Left cardiac atrium (tissue), 4 donors: ENCODE data around the gene ARHGEF4. TPM values are rescaled to one million over a fixed set of nuclear protein-coding genes. Genes with fewer than 3 reads are reported as not detected.

Experiments
- ATAC-seq, 2 donors: fragments of 200-7000 bp; cut with Tn5 transposase; one replicate each; pipeline ENCODE4 v1.9.1; 2020; ENCODE audit warnings: mild to moderate bottlenecking in 2 of 2, moderate library complexity in 2 of 2
- DNase-seq: peaks from one replicate; pipeline ENCODE4 v3.0.0-alpha.2; 2020
- intact Hi-C, 2 donors: fragments of 100-400 bp; cut with DNase I; formaldehyde crosslinking; loops; one replicate each; pipeline versions ENCODE4 v1.14.1 to v1.15.1; 2022 to 2023
- total RNA-seq, 2 donors: library from RNA; stranded (reverse); fragmentation: NEBNext Ultra II Directional; extraction: Animal tissue kit (Norgen Biotek cat#: 25700); gene quantifications; one replicate each; pipeline ENCODE4 v1.2.1, GENCODE V29; 2021
- donor health status: DM: no; HTN: yes; CAD: no.
- donor health status: DM: no; HTN: yes; CAD: no; lungs with severe emphysema.
- donor health status: DM: yes; HTN: yes; CAD: no.
- donor health status: Dilated cardiomyopathy.

The ARHGEF4 gene
- total RNA-seq, 2 donors from 2014 or later = 3.9 to 8.3 TPM

GRCh38 chr2:130846686-130847375 lies 10.1 kb downstream of the ARHGEF4 start:
- no peak for DNase-seq
- intact Hi-C loops = no loop called here
- no peak for ATAC-seq

GRCh38 chr2:130847776-130848525 lies 11.2 kb downstream of the ARHGEF4 start:
- intact Hi-C loops = no loop called here
- no peak for ATAC-seq
- no peak for DNase-seq

GRCh38 chr2:130848526-130849210 lies 12.0 kb downstream of the ARHGEF4 start:
- DNase-seq (no peak), ATAC-seq (no peak)
- intact Hi-C loops = no loop called here

GRCh38 chr2:130849896-130850787 lies 13.4 kb downstream of the ARHGEF4 start:
- DNase-seq (no peak), ATAC-seq (no peak)
- intact Hi-C loops = no loop called here

GRCh38 chr2:130850788-130851623 lies 14.3 kb downstream of the ARHGEF4 start:
- DNase-seq = no peak
- intact Hi-C loops = no loop called here
- ATAC-seq = no peak

GRCh38 chr2:130851624-130852382 lies 15.1 kb downstream of the ARHGEF4 start:
- no peak for ATAC-seq
- DNase-seq = no peak
- intact Hi-C loops = no loop called here

GRCh38 chr2:130852521-130853115 lies 15.9 kb downstream of the ARHGEF4 start:
- ATAC-seq (no peak), DNase-seq (no peak)
- intact Hi-C loops = no loop called here

GRCh38 chr2:130853391-130853790 lies 16.7 kb downstream of the ARHGEF4 start:
- DNase-seq (no peak), ATAC-seq (no peak)
- intact Hi-C loops = no loop called here

- DNase-seq = no peak
- ATAC-seq = no peak
- intact Hi-C loops = no loop called here
Measured at GRCh38 chr2:130854301-130854700, 17.6 kb downstream of the ARHGEF4 start.

- peak; percentile 60 for DNase-seq
- intact Hi-C loops = no loop called here
- peak; percentile 87 to 96 for ATAC-seq
Measured at GRCh38 chr2:130864830-130865800, 28.4 kb downstream of the ARHGEF4 start.

GRCh38 chr2:130869441-130870160 lies 32.9 kb downstream of the ARHGEF4 start:
- intact Hi-C loops = loop anchor here in 1 of 2 donors (5.0 kb wide), 1 partner anchor 72 kb away; no protein-coding TSS in a partner anchor
- ATAC-seq = no peak
- no peak for DNase-seq

- intact Hi-C loops = loop anchor here in 1 of 2 donors (5.0 kb wide), 1 partner anchor 73 kb away; no protein-coding TSS in a partner anchor
- DNase-seq (no peak), ATAC-seq (no peak)
Measured at GRCh38 chr2:130870161-130870485, 33.4 kb downstream of the ARHGEF4 start.

- ATAC-seq = no peak
- DNase-seq = no peak
- intact Hi-C loops = loop anchor here in 1 of 2 donors (5.0 kb wide), 1 partner anchor 73 kb away; no protein-coding TSS in a partner anchor
Measured at GRCh38 chr2:130870779-130871178, 34.1 kb downstream of the ARHGEF4 start.

- DNase-seq (no peak), ATAC-seq (peak; percentile 39 to 44)
Measured at GRCh38 chr2:130871843-130872740, 35.4 kb downstream of the ARHGEF4 start.

More at GRCh38 chr2:130871843-130872740, 35.4 kb downstream of the ARHGEF4 start:
- intact Hi-C loops = loop anchor here in 1 of 2 donors (5.0 kb wide), 1 partner anchor 75 kb away; no protein-coding TSS in a partner anchor
